ENCODE results near the gene CCL23.

- TF ChIP-seq YY1 (IDR thresholded peaks at IDR 0.05; ENCODE audit: insufficient read depth, insufficient read length), result no peak
- TF ChIP-seq ZNF274 (IDR thresholded peaks at IDR 0.05; ENCODE audit: low read depth, low read length), result no peak
- no peak for TF ChIP-seq SUZ12 (IDR thresholded peaks at IDR 0.05; ENCODE audit: extremely low read depth, insufficient read depth, insufficient read length)
Observed at GRCh38 chr17:35977509-35977908, 40.3 kb downstream of the CCL23 start.

Measured in NT2/D1 (cell line).